Iris pigment epithelial cell (primary cell): ENCODE measurements around the gene ST3GAL5.

Experiments
- DNase-seq: peaks from one replicate; pipeline ENCODE4 v3.0.0-alpha.2; 2011; ENCODE audit warnings: low read depth

The ST3GAL5 gene

GRCh38 chr2:85806358-85807118, 82.3 kb downstream of the ST3GAL5 start:
- DNase-seq = peak; percentile 50

- no peak for DNase-seq
These were observed 84.2 kb downstream of the ST3GAL5 start for GRCh38 chr2:85804583-85804982.

- no peak for DNase-seq
These were observed 84.9 kb downstream of the ST3GAL5 start for GRCh38 chr2:85803704-85804425.

GRCh38 chr2:85802354-85803103, 86.3 kb downstream of the ST3GAL5 start:
- peak; percentile 87 for DNase-seq

GRCh38 chr2:85801871-85802270, 86.9 kb downstream of the ST3GAL5 start:
- DNase-seq = no peak

GRCh38 chr2:85800586-85800985, 88.2 kb downstream of the ST3GAL5 start:
- no peak for DNase-seq

- no peak for DNase-seq
These were observed 89.4 kb downstream of the ST3GAL5 start for GRCh38 chr2:85799215-85799956.

- peak; percentile 60 for DNase-seq
These were observed 90.9 kb downstream of the ST3GAL5 start for GRCh38 chr2:85797921-85798320.

- DNase-seq = no peak
These were observed 91.5 kb downstream of the ST3GAL5 start for GRCh38 chr2:85797263-85797660.

GRCh38 chr2:85796341-85797262, 92.2 kb downstream of the ST3GAL5 start:
- DNase-seq = peak; percentile 35

GRCh38 chr2:85796046-85796340, 92.8 kb downstream of the ST3GAL5 start:
- DNase-seq = no peak

GRCh38 chr2:85795331-85796045, 93.3 kb downstream of the ST3GAL5 start:
- no peak for DNase-seq

- DNase-seq = no peak
These were observed 94.2 kb downstream of the ST3GAL5 start for GRCh38 chr2:85794491-85795121.

GRCh38 chr2:85794038-85794441, 94.8 kb downstream of the ST3GAL5 start:
- DNase-seq = no peak

- DNase-seq = no peak
These were observed 95.2 kb downstream of the ST3GAL5 start for GRCh38 chr2:85793584-85793983.

GRCh38 chr2:85792783-85793441, 95.9 kb downstream of the ST3GAL5 start:
- peak; percentile 88 for DNase-seq

- DNase-seq = no peak
These were observed 96.9 kb downstream of the ST3GAL5 start for GRCh38 chr2:85791704-85792565.

GRCh38 chr2:85790499-85791188, 98.1 kb downstream of the ST3GAL5 start:
- no peak for DNase-seq
